MM.1S (cell line): ENCODE measurements around the gene OSTF1.

Experiments used
- EZH2 ChIP-seq: fragments of 300-600 bp; sonication (generic); optimal IDR thresholded peaks from 2 replicates; pipeline ENCODE3; 2017; ENCODE audit warnings: low read depth, mild to moderate bottlenecking, antibody characterized with exemption, low read length, mixed read lengths
- EZH2phosphoT487 ChIP-seq: fragments of 300-600 bp; sonication (generic); IDR thresholded peaks from 2 replicates; pipeline ENCODE4 v1.6.1; 2018; ENCODE audit warnings: antibody characterized with exemption, low read length

- TF ChIP-seq EZH2phosphoT487 (no peak), EZH2 (no peak)
Measured at GRCh38 chr9:75169623-75170022, 81.3 kb downstream of the OSTF1 start.
